C4-2B (cell line): Measurements from ENCODE around the gene KLHDC1.

ENCODE experiments used
- ZFX ChIP-seq: fragments of 450-650 bp; IDR thresholded peaks from 2 replicates; pipeline ENCODE4 v1.6.1; 2017
- TF ChIP-seq, protein P1 (sequence below): fragments of 450-650 bp; conservative IDR thresholded peaks from 2 replicates; pipeline ENCODE4 v1.5.1; 2017; ENCODE audit warnings: mild to moderate bottlenecking

DNA sequence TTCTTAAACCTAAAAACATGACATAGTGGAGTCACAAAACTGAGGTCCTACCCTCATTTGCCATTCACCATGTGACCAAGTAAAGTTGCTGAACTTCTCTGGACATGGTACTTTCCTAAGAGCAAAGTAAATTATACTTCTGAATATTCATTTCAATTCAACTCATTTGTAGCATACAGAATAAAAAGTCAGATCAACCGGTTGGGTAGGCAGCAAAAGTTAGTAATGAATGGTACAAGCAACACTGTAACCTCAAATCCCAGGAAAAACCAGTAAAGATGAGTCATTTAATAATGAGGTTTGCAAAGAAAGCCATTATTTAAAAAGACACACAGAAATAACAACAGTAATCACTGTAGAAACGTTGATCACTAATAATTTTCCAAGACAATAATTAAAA, 13.6 kb upstream of the KLHDC1 start:
- TF ChIP-seq, protein P1, sequence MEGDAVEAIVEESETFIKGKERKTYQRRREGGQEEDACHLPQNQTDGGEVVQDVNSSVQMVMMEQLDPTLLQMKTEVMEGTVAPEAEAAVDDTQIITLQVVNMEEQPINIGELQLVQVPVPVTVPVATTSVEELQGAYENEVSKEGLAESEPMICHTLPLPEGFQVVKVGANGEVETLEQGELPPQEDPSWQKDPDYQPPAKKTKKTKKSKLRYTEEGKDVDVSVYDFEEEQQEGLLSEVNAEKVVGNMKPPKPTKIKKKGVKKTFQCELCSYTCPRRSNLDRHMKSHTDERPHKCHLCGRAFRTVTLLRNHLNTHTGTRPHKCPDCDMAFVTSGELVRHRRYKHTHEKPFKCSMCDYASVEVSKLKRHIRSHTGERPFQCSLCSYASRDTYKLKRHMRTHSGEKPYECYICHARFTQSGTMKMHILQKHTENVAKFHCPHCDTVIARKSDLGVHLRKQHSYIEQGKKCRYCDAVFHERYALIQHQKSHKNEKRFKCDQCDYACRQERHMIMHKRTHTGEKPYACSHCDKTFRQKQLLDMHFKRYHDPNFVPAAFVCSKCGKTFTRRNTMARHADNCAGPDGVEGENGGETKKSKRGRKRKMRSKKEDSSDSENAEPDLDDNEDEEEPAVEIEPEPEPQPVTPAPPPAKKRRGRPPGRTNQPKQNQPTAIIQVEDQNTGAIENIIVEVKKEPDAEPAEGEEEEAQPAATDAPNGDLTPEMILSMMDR: no peak
- no peak for TF ChIP-seq ZFX
